ENCODE results near the gene TTC9.

TTC9 gene

DNA sequence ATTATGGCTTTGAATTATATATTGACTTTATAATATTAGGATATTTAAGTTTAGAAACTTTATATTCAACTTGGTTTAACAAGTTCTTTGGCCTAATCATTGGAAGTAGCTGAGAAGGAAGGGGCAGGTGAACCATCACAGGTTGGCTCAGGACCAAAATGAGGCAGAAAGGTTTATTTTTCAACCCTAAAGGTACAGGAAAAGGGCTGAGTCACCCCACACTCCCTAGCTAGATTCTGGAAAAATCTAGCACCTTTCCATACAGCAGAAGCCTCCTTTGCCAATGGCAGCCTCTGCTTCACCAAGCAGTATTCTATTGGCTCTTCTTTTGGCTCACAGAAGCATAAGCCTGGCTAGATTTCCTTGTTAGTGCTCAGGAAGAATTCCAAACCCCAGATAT is 22.0 kb upstream of the TTC9 start:
- no peaks in the 10 kb centered on the region for H3K4me1 ChIP-seq (ENCODE audit: control insufficient read depth in 1 of 2, insufficient read depth in 2 of 2, low read length in 2 of 2)
- no peaks in the 10 kb centered on the region for H3K36me3 ChIP-seq (ENCODE audit: control insufficient read depth in 1 of 2, insufficient read depth in 2 of 2, low read length in 2 of 2)
- no peaks in the 10 kb centered on the region for H3K27me3 ChIP-seq (ENCODE audit: low read depth, low read length)
- peaks cover 0 to 6% of the 10 kb centered on the region in 2 donors for H3K9me3 ChIP-seq (ENCODE audit: control insufficient read depth in 1 of 2, low read length in 2 of 2)
- no peak overlapping the region for H3K4me3 ChIP-seq (ENCODE audit: low read depth in 1 of 2, low read length in 2 of 2)
- no peak overlapping the region for H3K27ac ChIP-seq (ENCODE audit: low read length)

DNA sequence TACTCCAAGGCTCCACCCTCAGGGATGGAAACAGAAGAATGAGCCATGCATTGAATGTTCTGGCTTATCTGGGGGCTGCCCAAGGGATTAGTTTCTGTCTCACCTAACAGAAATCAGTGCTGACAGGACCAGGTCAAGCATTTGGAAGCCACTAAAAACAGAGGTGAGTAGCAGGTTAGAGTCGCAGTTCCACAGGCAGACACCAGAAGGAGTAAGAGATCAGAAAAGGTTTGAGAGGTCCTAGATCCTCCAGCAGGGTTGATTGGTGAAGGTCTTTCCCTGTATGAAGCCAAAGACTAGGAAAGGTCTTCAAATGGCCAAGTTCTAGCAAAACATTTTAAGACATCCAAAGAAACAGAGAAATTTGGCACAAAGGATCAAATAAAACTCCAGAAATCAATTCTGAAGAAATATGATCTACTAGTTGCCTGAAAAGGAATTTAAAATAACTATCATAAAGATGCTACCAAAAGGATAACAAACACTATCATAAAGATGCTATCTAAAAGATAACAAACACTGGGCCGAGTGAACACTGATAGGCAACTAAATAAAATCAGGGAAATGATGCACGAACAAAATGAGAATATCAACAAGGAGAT is 19.5 kb upstream of the TTC9 start:
- Histone ChIP-seq H3K4me1 (ENCODE audit: control insufficient read depth in 1 of 2, insufficient read depth in 2 of 2, low read length in 2 of 2) (no peaks in the 10 kb centered on the region), H3K4me3 (ENCODE audit: low read depth in 1 of 2, low read length in 2 of 2) (no peak overlapping the region), H3K27me3 (ENCODE audit: low read depth, low read length) (no peaks in the 10 kb centered on the region), H3K36me3 (ENCODE audit: control insufficient read depth in 1 of 2, insufficient read depth in 2 of 2, low read length in 2 of 2) (no peaks in the 10 kb centered on the region), H3K9me3 (ENCODE audit: control insufficient read depth in 1 of 2, low read length in 2 of 2) (peaks cover 3 to 20% of the 10 kb centered on the region in 2 donors), H3K27ac (ENCODE audit: low read length) (no peak overlapping the region)

DNA sequence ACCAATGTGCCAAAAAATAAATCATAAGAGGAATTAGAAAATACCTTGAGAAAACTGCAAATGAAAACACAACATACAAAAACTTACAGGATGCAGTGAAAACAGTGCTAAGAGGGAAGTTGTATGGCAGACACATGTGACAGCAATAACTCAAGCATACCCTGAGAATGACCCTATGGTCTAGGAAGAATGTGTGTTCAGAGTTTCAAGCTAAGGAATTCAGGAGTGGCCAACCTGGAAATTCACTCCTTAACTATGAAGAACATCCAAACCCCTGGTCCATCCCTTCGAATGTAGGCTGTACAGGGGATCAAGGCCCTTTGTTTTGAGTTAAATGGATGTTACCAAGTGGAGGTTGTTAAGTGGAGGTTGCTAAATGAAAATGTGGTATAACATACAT is 16.7 kb upstream of the TTC9 start:
- Histone ChIP-seq H3K27ac (ENCODE audit: low read length) (no peak overlapping the region), H3K27me3 (ENCODE audit: low read depth, low read length) (no peaks in the 10 kb centered on the region), H3K4me1 (ENCODE audit: control insufficient read depth in 1 of 2, insufficient read depth in 2 of 2, low read length in 2 of 2) (no peaks in the 10 kb centered on the region), H3K9me3 (ENCODE audit: control insufficient read depth in 1 of 2, low read length in 2 of 2) (peaks cover 3 to 24% of the 10 kb centered on the region in 2 donors), H3K4me3 (ENCODE audit: low read depth in 1 of 2, low read length in 2 of 2) (no peak overlapping the region), H3K36me3 (ENCODE audit: control insufficient read depth in 1 of 2, insufficient read depth in 2 of 2, low read length in 2 of 2) (no peaks in the 10 kb centered on the region)

DNA sequence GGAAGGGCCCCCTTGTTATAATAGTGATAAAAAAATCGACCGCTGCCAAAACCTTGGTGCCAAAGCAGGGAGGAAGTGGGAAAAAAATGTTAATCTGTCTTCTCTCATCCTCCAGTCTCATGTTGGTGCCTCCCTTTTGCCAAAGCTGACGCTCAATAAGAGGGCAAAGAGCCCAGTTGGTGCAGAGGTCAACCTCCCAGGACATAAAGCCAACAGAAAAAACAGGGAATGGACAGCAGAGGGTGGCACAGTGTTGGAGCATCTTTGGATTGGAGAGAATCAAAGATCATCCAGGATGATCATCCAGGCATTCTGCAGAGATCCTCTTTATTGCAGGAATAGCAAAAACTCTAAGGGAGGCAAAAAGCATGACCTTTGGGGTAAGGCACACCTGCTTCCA is 9.8 kb upstream of the TTC9 start:
- Histone ChIP-seq H3K27me3 (ENCODE audit: low read depth, low read length) (no peaks in the 10 kb centered on the region), H3K9me3 (ENCODE audit: control insufficient read depth in 1 of 2, low read length in 2 of 2) (peaks cover 0 to 6% of the 10 kb centered on the region in 2 donors), H3K4me3 (ENCODE audit: low read depth in 1 of 2, low read length in 2 of 2) (no peak overlapping the region), H3K27ac (ENCODE audit: low read length) (no peak overlapping the region), H3K4me1 (ENCODE audit: control insufficient read depth in 1 of 2, insufficient read depth in 2 of 2, low read length in 2 of 2) (no peaks in the 10 kb centered on the region), H3K36me3 (ENCODE audit: control insufficient read depth in 1 of 2, insufficient read depth in 2 of 2, low read length in 2 of 2) (no peaks in the 10 kb centered on the region)

DNA sequence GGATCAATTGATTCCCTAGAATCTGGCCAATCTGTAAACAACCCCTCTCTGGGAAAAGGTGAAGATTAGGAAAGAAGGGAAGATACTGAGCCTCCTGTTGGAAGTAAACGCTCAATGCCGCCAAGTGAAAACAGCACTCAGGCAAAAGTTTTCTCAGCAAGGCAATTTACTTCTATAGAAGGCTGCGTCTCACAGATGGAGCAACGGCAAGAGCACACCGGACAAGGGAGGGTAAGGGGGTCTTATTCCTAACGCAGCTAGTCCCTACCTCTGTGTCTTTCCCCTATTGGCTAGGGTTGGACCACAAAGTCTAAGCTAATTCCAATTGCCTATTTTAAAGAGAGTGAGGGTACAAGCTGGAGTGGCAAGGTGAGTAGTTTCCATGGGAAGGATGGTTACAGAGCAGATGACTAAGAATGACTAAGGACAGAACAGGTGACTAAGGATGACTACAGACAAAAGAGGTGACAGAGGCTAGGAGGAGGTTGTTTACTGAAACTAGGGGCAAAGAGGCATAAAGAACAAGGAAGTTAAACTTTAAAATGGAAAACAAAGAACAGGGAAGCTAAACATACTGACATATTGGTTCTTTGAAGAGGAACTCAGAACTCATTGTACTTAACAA is 5.6 kb upstream of the TTC9 start:
- H3K4me3 ChIP-seq (ENCODE audit: low read depth in 1 of 2, low read length in 2 of 2) = no peak overlapping the region
- H3K27ac ChIP-seq (ENCODE audit: low read length) = no peak overlapping the region

DNA sequence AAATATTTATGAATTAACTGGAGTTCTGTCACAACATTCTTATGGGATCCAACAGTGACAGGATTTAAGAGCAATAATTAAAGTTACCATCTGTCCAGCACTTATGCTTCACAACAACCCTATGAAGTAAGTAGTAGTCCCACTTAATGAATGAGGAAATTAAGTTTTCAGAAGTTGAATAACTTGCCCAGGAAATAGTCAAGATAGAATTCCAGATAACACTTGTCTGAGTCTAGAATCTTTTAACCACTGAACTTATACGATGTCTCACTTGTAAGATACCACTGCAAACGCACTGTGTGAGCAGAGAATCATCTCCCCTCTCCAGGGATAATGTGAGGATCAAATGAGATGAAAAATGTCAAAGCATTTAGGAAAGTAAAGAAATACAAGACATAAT is 3.3 kb upstream of the TTC9 start:
- Histone ChIP-seq H3K4me1 (ENCODE audit: control insufficient read depth in 1 of 2, insufficient read depth in 2 of 2, low read length in 2 of 2) (peaks cover 0 to 6% of the 10 kb centered on the region in 2 donors), H3K27ac (ENCODE audit: low read length) (no peak overlapping the region), H3K36me3 (ENCODE audit: control insufficient read depth in 1 of 2, insufficient read depth in 2 of 2, low read length in 2 of 2) (no peaks in the 10 kb centered on the region), H3K9me3 (ENCODE audit: control insufficient read depth in 1 of 2, low read length in 2 of 2) (no peaks in the 10 kb centered on the region), H3K4me3 (ENCODE audit: low read depth in 1 of 2, low read length in 2 of 2) (no peak overlapping the region), H3K27me3 (ENCODE audit: low read depth, low read length) (peaks cover 14% of the 10 kb centered on the region)

More for the DNA sequence above, 5.6 kb upstream of the TTC9 start:
- Histone ChIP-seq H3K9me3 (ENCODE audit: control insufficient read depth in 1 of 2, low read length in 2 of 2) (no peaks in the 10 kb centered on the region), H3K36me3 (ENCODE audit: control insufficient read depth in 1 of 2, insufficient read depth in 2 of 2, low read length in 2 of 2) (no peaks in the 10 kb centered on the region), H3K4me1 (ENCODE audit: control insufficient read depth in 1 of 2, insufficient read depth in 2 of 2, low read length in 2 of 2) (peaks cover 0 to 6% of the 10 kb centered on the region in 2 donors), H3K27me3 (ENCODE audit: low read depth, low read length) (peaks cover 6% of the 10 kb centered on the region)

DNA sequence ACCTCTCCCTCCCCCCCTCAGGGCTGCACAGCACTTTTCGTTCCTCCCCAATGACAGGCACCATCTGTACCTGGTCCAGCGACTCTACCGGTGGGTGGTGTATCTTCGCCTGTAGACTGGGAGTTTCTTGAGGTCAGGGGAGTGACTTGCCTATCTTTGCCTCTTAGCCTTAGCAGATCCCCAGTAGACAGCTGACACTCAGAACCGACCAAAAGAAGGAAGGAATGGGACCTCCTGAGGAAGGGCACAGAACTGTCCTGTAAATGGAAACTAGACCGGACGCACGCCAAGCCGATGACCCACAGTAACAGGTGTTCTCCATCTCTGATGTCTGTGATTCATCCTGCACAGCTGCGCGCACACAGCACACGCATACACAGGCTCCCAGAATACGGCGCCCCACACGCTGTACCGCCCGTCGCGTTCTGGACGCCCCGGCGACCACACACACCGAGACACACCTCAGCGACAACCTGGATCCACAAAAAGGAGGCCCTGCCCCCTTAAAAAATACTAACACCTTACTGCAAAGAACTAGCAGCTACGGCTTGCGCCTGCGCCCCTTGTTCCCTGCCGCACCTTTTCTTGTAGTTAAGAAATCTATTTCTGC is 673 bp upstream of the TTC9 start:
- Histone ChIP-seq H3K9me3 (ENCODE audit: control insufficient read depth in 1 of 2, low read length in 2 of 2) (no peaks in the 10 kb centered on the region), H3K36me3 (ENCODE audit: control insufficient read depth in 1 of 2, insufficient read depth in 2 of 2, low read length in 2 of 2) (no peaks in the 10 kb centered on the region), H3K27ac (ENCODE audit: low read length) (no peak overlapping the region), H3K27me3 (ENCODE audit: low read depth, low read length) (peaks cover 16% of the 10 kb centered on the region), H3K4me1 (ENCODE audit: control insufficient read depth in 1 of 2, insufficient read depth in 2 of 2, low read length in 2 of 2) (peaks cover 0 to 6% of the 10 kb centered on the region in 2 donors), H3K4me3 (ENCODE audit: low read depth in 1 of 2, low read length in 2 of 2) (peak overlapping the region; percentile 55 to 67)

DNA sequence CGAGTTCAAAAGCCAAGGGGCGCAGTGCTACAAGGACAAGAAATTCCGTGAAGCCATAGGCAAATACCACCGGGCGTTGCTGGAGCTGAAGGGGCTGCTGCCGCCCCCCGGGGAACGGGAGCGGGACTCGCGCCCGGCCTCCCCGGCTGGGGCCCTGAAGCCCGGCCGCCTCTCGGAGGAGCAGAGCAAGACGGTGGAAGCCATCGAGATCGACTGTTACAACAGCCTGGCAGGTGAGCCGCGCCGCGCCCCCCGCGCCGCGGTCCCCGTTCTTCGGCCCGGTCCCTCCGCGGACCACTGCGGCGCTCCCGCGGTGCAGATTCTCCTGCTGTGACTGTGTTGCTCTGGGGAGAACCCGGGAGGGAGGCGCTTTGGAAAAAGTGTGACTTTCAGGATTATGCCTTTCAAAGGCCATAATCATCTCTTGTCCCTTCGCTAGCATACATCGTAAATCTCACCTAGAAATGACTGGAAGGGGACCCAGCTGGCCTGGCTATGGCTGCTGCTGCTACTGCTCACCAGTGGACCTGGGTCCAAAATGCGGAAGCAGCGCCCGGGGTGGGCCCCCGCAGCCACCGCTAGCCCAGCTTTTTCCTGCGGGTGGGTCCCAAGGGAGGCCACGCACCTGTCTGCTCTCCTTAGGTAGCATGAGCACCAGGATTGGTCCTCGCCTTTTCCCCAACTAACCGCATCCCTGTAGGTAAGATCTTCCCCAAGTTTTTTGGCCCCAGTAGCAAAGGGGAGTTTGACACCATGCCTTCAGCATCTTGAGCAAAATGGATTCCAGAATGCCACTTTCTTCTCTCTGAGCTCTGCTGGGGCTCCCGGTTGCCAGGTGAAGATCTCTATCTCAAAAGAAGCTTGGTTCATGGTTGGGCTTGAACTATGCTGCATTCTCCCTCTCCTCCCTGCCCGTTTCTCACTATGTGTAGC is 853 bp downstream of the TTC9 start:
- H3K27me3 ChIP-seq (ENCODE audit: low read depth, low read length) = peaks cover 16% of the 10 kb centered on the region
- peaks cover 0 to 6% of the 10 kb centered on the region in 2 donors for H3K4me1 ChIP-seq (ENCODE audit: control insufficient read depth in 1 of 2, insufficient read depth in 2 of 2, low read length in 2 of 2)
- no peak overlapping the region for H3K27ac ChIP-seq (ENCODE audit: low read length)
- peak overlapping the region; percentile 39 to 77 for H3K4me3 ChIP-seq (ENCODE audit: low read depth in 1 of 2, low read length in 2 of 2)
- H3K36me3 ChIP-seq (ENCODE audit: control insufficient read depth in 1 of 2, insufficient read depth in 2 of 2, low read length in 2 of 2) = no peaks in the 10 kb centered on the region
- no peaks in the 10 kb centered on the region for H3K9me3 ChIP-seq (ENCODE audit: control insufficient read depth in 1 of 2, low read length in 2 of 2)

DNA sequence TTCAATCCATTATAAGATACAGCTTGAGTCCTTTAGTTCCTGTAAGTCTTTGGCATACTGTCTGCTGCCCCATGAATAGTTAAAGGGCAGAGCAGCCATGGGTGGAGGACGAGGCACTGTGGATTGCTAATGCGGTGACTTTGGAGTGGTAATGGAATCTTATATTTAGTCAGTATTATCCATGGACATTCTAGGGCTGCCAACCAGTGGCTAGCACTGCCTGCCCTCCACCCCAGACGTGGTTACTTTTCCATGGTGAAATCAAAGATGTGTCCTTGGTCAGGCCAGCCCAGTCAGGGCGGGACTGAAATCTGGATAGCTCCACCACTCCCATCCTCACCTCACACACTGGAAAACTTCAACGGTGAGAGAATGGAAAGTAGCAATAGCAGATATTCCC is 2.3 kb downstream of the TTC9 start:
- Histone ChIP-seq H3K27me3 (ENCODE audit: low read depth, low read length) (peaks cover 16% of the 10 kb centered on the region), H3K36me3 (ENCODE audit: control insufficient read depth in 1 of 2, insufficient read depth in 2 of 2, low read length in 2 of 2) (no peaks in the 10 kb centered on the region), H3K27ac (ENCODE audit: low read length) (no peak overlapping the region), H3K4me3 (ENCODE audit: low read depth in 1 of 2, low read length in 2 of 2) (no peak overlapping the region), H3K4me1 (ENCODE audit: control insufficient read depth in 1 of 2, insufficient read depth in 2 of 2, low read length in 2 of 2) (peaks cover 0 to 6% of the 10 kb centered on the region in 2 donors), H3K9me3 (ENCODE audit: control insufficient read depth in 1 of 2, low read length in 2 of 2) (no peaks in the 10 kb centered on the region)

DNA sequence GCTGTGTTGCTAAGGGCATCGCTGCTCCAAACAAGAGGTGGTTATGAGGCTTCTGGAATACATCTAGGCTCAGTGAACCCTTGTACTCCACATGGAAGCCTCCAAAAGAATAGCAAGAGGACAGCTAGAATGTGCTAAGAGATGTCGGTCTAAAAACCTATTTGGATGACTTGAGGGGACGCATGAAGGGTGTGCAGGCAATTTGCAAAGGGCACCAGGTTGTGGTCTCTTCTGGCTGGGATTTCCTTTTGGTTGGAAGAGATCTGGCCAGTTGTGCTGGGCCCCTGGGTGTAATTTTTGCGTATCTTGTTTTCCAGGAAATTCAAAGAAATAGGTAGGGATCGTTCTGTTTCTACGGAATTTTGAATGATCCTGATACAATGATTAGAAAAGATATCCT is 4.2 kb downstream of the TTC9 start:
- Histone ChIP-seq H3K4me3 (ENCODE audit: low read depth in 1 of 2, low read length in 2 of 2) (no peak overlapping the region), H3K9me3 (ENCODE audit: control insufficient read depth in 1 of 2, low read length in 2 of 2) (no peaks in the 10 kb centered on the region), H3K4me1 (ENCODE audit: control insufficient read depth in 1 of 2, insufficient read depth in 2 of 2, low read length in 2 of 2) (peaks cover 0 to 2% of the 10 kb centered on the region in 2 donors), H3K36me3 (ENCODE audit: control insufficient read depth in 1 of 2, insufficient read depth in 2 of 2, low read length in 2 of 2) (no peaks in the 10 kb centered on the region), H3K27me3 (ENCODE audit: low read depth, low read length) (peaks cover 10% of the 10 kb centered on the region), H3K27ac (ENCODE audit: low read length) (no peak overlapping the region)

DNA sequence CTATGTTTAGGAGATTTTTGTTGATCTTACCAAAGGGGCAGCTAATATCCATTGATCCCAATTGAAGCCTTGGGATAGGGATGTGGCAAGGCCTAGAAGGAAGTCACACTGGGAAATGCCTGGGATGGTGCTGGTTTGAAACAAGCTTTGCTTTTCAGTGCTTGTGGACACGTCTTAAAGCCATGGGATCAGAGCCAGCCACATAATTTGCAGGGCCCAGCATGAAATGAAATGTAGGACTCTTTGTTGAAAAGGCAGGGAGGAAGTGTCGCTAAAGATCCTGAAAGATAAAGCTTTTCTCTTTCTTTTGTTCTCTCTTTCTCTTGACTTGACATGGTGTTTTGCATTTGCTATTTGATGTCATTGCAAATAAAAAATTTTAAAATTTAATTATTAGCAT is 5.0 kb downstream of the TTC9 start:
- Histone ChIP-seq H3K36me3 (ENCODE audit: control insufficient read depth in 1 of 2, insufficient read depth in 2 of 2, low read length in 2 of 2) (no peaks in the 10 kb centered on the region), H3K4me1 (ENCODE audit: control insufficient read depth in 1 of 2, insufficient read depth in 2 of 2, low read length in 2 of 2) (no peaks in the 10 kb centered on the region), H3K27me3 (ENCODE audit: low read depth, low read length) (peaks cover 10% of the 10 kb centered on the region), H3K27ac (ENCODE audit: low read length) (no peak overlapping the region), H3K9me3 (ENCODE audit: control insufficient read depth in 1 of 2, low read length in 2 of 2) (no peaks in the 10 kb centered on the region), H3K4me3 (ENCODE audit: low read depth in 1 of 2, low read length in 2 of 2) (no peak overlapping the region)
